Measurements from ENCODE around the gene CHID1. TPM values are rescaled to one million over a fixed set of nuclear protein-coding genes. Genes with fewer than 3 reads are reported as not detected.

The CHID1 gene
- polyA plus RNA-seq, 4 donors, result 108 to 134 (median 117) TPM

DNA sequence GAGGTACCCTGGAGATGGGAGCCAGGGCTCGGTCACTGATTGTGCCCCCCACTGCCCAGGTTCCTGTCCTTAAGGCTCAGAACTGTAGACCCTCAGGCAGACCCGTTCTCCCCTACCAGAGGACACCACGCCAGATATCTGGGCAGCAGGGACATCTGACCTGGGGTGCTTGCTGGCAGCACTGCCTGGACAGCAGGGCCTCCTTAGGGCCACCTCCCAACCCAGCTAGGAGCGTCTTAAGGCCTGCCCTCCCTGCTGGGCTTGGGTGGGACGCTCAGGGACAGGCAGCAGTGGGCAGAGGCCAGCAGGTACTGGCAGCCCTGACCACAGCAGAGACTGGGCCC, 71.4 kb downstream of the CHID1 start:
- DNase-seq (ENCODE audit: low read depth in 4 of 4, low spot score in 2 of 4), result no peak

GRCh38 chr11:838441-839279, 72.0 kb downstream of the CHID1 start:
- DNase-seq (ENCODE audit: low read depth in 4 of 4, low spot score in 2 of 4), result no peak

GRCh38 chr11:837990-838307, 72.7 kb downstream of the CHID1 start:
- no peak for DNase-seq (ENCODE audit: low read depth in 4 of 4, low spot score in 2 of 4)

DNA sequence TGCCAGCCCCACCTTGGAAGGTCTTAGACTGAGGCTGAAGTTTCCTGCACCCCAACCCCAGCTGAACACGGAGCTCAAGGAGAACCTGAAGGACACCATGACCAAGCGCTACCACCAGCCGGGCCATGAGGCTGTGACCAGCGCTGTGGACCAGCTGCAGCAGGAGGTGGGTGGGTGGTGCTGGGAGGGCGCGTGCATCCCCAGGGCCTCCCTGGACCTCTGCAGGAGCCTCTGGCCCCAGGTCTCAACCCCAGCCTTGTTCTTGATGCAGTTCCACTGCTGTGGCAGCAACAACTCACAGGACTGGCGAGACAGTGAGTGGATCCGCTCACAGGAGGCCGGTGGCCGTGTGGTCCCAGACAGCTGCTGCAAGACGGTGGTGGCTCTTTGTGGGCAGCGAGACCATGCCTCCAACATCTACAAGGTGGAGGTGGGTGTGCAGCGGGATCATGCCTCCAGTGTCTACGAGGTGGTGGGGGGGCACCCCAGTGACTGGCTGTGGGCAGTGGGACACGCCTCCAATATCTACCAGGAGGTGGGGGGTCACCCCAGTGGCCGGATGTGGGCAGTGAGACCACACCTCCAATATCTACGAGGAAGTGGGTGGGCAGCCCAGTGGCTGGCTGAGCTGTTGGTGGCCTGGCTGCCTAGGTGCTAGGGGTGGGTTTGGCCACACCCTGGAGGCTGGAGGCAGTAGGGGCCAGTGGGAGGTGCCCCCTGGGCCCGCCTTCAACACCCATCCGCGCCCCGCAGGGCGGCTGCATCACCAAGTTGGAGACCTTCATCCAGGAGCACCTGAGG, 73.2 kb downstream of the CHID1 start:
- DNase-seq (ENCODE audit: low read depth in 4 of 4, low spot score in 2 of 4), result no peak

DNA sequence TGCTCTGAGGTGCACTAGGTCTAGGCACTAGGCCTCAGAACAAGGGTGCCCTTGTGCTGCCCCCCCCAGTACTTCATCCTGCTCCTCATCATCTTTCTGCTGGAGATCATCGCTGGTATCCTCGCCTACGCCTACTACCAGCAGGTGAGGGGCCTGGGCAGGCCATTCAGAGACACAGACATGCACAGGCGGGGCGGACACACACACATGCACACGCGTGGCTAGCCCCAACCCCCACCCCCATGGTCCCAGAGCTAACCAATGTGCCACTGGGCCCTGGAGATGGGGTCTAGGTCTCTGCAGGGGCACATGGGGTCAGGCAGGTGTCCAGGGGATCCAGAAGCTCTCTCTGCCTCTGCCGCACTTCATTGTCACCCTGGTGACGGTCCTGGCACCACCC, 73.9 kb downstream of the CHID1 start:
- DNase-seq (ENCODE audit: low read depth in 4 of 4, low spot score in 2 of 4), result no peak

DNA sequence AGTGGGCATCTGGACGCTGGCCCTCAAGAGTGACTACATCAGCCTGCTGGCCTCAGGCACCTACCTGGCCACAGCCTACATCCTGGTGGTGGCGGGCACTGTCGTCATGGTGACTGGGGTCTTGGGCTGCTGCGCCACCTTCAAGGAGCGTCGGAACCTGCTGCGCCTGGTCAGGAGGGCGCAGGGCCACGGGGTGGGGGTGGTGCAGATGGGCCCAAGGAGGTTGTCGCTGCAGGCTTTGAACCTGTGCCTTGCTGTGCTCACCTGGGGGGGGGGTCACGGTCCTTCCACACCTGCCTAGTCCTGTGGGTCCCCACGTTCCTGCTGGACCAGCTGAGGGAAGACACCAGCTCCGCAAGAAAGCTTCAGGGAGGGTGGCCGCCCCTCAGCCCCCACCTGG, 74.3 kb downstream of the CHID1 start:
- no peak for DNase-seq (ENCODE audit: low read depth in 4 of 4, low spot score in 2 of 4)

DNA sequence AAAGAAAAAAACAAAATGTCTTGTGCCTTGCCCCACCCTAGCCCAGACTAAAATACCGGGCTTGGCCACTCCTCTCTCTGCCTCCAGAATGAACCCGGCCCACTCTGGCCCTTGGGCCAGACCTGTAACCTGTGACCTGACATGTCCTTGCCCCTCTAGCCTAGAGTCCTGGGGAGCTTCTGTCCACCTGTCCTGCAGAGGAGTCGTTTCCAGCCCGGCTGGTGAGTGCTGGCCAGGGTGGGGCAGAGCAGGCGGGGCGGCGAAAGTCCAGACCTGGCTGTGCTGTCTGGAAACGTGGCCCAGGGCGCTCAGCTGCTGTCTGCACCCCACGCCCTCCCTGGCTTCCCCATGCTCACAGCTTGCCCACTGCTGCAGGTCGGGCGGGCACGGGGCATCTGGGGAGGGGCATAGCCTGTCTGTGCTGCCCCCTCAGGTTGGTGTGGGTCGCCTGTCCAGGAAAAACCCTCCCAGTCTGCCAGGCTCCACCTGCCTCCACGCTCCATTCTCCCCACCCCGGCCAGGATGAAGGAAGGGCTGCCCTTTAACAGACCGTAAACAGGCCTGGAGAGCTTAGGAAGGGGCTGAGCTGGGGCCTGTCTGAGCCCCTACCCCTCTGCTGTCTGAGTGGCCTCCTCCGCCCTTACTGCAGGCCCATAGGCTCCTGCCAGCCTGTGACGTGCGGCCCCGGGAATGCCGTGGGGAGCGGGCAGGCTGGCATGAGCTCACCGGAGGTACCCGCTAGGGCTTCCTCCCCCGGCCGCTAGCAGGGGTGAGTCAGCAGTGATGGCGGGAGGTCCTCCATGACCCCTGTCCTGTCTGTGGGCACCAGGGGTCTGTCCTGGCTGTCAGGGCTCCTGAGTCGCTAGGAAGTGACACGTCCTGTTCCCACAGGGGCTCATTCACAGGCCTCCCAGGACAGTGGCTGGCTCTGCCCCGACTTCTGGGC, 76.0 kb downstream of the CHID1 start:
- DNase-seq (ENCODE audit: low read depth in 4 of 4, low spot score in 2 of 4), result no peak

DNA sequence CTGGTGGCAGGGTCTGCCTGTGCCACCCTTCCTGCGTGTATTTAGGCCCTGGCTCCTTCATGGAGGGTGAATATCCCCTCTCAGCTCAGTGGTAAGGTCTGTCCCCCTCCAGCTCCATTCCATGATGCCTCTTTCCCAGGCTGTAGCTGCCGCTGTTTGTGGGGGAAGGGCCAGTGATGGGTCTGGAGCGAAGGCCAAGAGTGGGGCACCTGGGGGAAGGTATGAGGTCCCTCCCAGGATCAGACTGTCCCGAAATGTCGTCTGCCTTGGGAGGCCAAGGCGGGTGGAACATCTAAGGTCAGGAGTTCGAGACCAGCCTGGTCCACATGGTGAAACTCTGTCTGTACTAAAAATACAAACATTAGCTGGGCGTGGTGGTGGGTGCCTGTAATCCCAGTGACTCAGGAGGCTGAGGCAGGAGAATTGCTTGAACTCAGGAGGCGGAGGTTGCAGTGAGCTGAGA, 76.7 kb downstream of the CHID1 start:
- no peak for DNase-seq (ENCODE audit: low read depth in 4 of 4, low spot score in 2 of 4)

DNA sequence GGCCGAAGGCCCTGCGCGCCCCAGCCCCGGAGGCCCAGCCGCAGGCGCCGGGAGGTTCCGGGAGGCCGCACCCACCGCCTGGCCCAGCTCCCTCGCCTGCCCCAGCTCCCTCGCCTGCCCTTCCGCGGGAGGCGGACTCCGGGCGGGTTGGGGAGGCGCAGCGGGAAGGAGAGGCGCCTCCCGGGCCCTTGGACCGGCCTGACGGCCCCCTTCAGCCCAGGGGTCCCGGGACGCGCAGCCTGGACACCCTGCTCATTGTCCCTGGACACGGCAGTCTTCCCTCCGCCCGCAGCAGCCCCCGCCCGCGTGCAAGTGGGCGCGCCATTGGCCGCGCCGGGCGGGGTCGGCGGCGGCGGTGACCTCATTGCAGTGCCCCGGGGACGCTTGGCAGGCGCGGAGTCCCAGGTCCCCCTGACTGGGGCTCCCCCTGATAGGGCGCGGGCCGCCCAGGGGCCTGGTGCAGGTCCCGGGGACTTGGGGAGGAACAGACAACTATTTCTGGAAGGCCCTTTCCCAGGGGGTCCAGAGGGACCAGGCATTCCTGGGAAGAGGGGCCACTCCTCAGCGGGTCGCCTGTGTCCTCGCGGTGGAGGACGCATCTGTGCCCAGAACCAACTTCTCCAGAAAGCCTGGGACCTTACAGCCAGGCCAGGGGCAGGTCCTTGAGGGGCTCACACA, 77.4 kb downstream of the CHID1 start:
- no peak for DNase-seq (ENCODE audit: low read depth in 4 of 4, low spot score in 2 of 4)

DNA sequence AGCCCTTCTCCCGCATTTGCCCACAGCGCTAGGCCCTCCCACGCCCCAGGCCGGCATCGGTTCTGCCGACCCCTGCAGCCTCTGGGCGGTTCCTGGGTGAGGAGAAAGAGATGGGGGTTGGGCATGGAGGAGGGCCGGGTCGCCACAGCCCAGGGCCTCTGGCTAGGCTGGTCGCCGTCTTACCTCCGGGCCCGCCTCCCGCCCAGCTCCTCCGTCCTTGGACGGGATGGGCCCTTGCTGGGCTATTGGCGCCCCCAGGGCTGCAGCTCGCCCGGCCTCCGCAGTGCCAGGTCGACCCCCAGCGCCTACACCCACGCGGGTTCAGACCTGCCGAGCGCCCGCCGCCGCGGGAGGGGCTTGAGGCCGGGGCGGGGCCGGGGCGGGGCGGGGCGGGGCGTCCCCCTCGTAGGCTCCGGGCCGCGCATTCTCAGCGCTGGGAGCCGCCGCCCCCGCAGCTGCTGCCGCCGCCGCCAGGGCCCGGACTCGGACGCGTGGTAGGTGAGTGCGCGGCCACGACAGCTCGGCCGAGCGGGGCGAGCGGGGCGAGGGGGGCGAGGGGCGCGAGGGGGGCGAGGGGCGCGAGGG, 78.0 kb downstream of the CHID1 start, which contains the start of gene CD151:
Gene CD151, plus strand, starts transcription at position 424 of the 585 bp plus-strand sequence. CDS start 3,118 bp downstream, outside the sequence.
- no peak for DNase-seq (ENCODE audit: low read depth in 4 of 4, low spot score in 2 of 4)

GRCh38 chr11:831961-832528, 78.6 kb downstream of the CHID1 start:
- no peak for DNase-seq (ENCODE audit: low read depth in 4 of 4, low spot score in 2 of 4)

- no peak for DNase-seq (ENCODE audit: low read depth in 4 of 4, low spot score in 2 of 4)
Observed at GRCh38 chr11:831118-831864, 79.3 kb downstream of the CHID1 start.

DNA sequence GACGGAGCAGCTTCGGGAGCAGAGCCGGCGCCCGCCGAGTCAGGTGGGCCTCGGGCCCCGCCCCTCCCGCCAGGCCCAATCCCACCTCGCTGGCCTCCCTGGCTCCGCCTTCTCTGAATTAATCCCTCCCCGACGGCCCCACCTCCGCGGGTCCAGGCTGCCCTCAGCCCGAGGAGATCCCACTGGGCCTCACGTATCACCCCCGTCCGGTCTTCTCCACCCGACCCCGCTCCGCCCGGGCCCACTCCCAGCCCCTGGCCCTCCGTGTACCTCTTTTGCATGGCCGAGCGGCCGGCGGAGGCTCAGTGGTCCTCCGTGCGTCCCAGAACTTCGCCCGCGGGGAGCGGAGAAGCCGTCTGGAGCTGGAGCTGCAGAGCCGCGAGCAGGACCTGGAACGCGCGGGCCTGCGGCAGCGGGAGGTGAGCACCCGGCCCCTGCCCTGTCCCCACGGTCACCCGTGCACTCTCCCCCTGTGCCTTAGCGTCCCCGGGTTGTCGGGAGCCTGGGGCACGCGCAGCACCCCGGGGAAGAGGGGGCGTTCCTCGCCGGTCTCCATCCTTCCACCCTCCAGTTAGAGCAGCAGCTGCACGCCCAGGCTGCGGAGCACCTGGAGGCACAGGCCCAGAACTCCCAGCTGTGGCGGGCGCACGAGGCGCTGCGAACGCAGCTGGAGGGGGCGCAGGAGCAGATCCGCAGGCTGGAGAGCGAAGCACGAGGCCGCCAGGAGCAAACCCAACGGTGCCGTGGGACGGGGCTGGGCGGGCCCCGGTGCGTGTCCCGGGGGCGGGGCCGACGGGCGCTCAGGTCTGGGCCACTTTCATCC, 80.1 kb downstream of the CHID1 start:
- DNase-seq (ENCODE audit: low read depth in 4 of 4, low spot score in 2 of 4), result no peak

DNA sequence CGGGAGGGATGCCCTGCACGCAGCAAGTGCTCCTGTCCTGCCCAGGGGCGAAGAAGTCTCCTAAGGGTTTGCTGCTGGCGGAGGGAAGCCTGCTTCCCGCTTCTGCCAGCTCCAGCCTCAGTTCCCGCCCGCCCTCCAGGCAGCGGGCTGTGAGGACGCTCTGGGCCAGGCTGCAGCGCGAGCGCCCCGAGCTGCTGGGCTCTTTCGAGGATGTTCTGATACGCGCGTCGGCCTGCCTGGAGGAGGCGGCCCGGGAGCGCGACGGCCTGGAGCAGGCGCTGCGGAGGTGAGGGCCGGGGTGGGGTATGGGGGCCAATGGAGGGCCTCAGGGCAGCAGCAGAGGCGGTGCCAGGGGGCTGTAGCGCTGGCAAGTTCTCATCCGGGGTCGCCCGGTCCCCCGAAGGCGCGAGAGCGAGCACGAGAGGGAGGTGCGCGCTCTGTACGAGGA, 80.7 kb downstream of the CHID1 start:
- no peak for DNase-seq (ENCODE audit: low read depth in 4 of 4, low spot score in 2 of 4)

DNA sequence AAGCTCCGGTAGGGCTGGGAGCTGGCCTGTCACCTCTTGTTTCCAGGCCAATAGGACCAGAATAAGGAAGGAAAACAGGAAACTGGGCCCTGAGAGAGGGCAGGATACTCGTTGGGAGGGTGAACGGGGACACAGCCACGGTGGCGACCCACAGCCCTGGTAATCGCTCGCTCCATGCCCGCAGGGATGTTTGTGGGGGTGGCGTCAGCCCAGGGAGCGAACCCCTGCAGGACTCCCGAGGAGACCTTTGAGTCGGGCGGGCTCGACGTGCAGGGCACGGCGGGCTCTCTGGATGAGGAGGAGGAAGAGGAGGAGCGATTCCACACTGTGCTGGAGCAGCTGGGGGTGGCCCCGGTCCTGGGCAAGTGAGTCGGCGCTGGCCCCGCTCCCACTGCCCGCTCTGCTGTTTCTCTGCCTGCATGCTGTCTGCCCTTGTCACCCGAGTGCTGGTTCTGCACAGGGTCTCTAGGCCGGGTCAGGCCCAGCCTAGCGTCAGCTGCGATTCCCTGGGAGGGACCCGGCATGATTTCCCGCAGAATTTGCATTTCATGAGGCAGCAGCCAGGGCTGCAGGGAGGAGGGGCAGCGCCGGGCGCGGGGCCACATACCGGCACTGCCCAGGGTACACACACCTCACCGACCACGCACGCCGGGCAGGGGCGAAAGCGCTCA, 81.3 kb downstream of the CHID1 start:
- no peak for DNase-seq (ENCODE audit: low read depth in 4 of 4, low spot score in 2 of 4)

- DNase-seq (ENCODE audit: low read depth in 4 of 4, low spot score in 2 of 4), result no peak
Observed at GRCh38 chr11:828506-829175, 82.0 kb downstream of the CHID1 start.

DNA sequence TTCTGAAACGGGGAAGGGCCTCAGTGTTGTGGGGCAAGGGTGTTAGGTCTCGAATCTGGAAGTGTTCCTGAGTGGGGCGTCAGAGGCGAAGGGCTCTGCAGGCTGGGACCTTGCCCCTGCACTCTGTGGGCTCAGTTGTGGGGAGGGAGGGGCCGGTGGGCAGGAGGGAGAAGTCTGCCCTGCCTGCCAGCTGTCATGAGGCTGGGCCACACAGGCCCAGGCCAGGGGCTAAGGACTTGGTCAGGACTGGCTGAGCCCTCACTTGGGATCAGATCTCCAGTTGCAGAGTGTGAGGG, 82.8 kb downstream of the CHID1 start, which contains the start of gene CRACR2B:
Gene CRACR2B, plus strand, starts transcription at position 23 of the 296 bp plus-strand sequence. CDS start 689 bp downstream, outside the sequence.
- no peak for DNase-seq (ENCODE audit: low read depth in 4 of 4, low spot score in 2 of 4)

Data from left renal cortex interstitium (tissue), 4 donors.